ENCODE results near the gene HDAC4.
"Not testable (repeated sequence)": the region's sequence is repeated elsewhere in the genome, so short reads cannot be mapped to it uniquely, and the experiment has no call there.

HDAC4 gene

GRCh38 chr2:239049421-239050251 lies 351.2 kb downstream of the HDAC4 start:
- no peak overlapping the region for H3K4me3 ChIP-seq (ENCODE audit: low read depth, low read length)
- DNase-seq (ENCODE audit: low read depth), result peak; percentile 12

GRCh38 chr2:239048736-239049135 lies 352.1 kb downstream of the HDAC4 start:
- DNase-seq (ENCODE audit: low read depth), result no peak
- no peak overlapping the region for H3K4me3 ChIP-seq (ENCODE audit: low read depth, low read length)

- DNase-seq (ENCODE audit: low read depth), result no peak
These were observed 353.0 kb downstream of the HDAC4 start for GRCh38 chr2:239047861-239048260.

GRCh38 chr2:239047420-239047819 lies 353.4 kb downstream of the HDAC4 start:
- DNase-seq (ENCODE audit: low read depth), result no peak
- no peak overlapping the region for H3K4me3 ChIP-seq (ENCODE audit: low read depth, low read length)

More at GRCh38 chr2:239047861-239048260, 353.0 kb downstream of the HDAC4 start:
- H3K4me3 ChIP-seq (ENCODE audit: low read depth, low read length), result no peak overlapping the region

- no peak for DNase-seq (ENCODE audit: low read depth)
- H3K4me3 ChIP-seq (ENCODE audit: low read depth, low read length), result no peak overlapping the region
These were observed 354.0 kb downstream of the HDAC4 start for GRCh38 chr2:239046822-239047221.

GRCh38 chr2:239044336-239044735 lies 356.5 kb downstream of the HDAC4 start:
- no peak overlapping the region for H3K4me3 ChIP-seq (ENCODE audit: low read depth, low read length)
- DNase-seq (ENCODE audit: low read depth), result no peak

- H3K4me3 ChIP-seq (ENCODE audit: low read depth, low read length), result no peak overlapping the region
- no peak for DNase-seq (ENCODE audit: low read depth)
These were observed 357.5 kb downstream of the HDAC4 start for GRCh38 chr2:239043326-239043725.

- DNase-seq (ENCODE audit: low read depth), result no peak
- no peak overlapping the region for H3K4me3 ChIP-seq (ENCODE audit: low read depth, low read length)
These were observed 358.1 kb downstream of the HDAC4 start for GRCh38 chr2:239042551-239043320.

GRCh38 chr2:239042046-239042445 lies 358.8 kb downstream of the HDAC4 start:
- DNase-seq (ENCODE audit: low read depth), result no peak
- no peak overlapping the region for H3K4me3 ChIP-seq (ENCODE audit: low read depth, low read length)

- no peak for DNase-seq (ENCODE audit: low read depth)
- H3K4me3 ChIP-seq (ENCODE audit: low read depth, low read length), result no peak overlapping the region
These were observed 359.8 kb downstream of the HDAC4 start for GRCh38 chr2:239041062-239041461.

- DNase-seq (ENCODE audit: low read depth), result no peak
- no peak overlapping the region for H3K4me3 ChIP-seq (ENCODE audit: low read depth, low read length)
These were observed 360.6 kb downstream of the HDAC4 start for GRCh38 chr2:239040152-239040761.

- no peak overlapping the region for H3K4me3 ChIP-seq (ENCODE audit: low read depth, low read length)
- no peak for DNase-seq (ENCODE audit: low read depth)
These were observed 361.4 kb downstream of the HDAC4 start for GRCh38 chr2:239039479-239039861.

GRCh38 chr2:239038773-239039478 lies 361.9 kb downstream of the HDAC4 start:
- DNase-seq (ENCODE audit: low read depth), result no peak
- no peak overlapping the region for H3K4me3 ChIP-seq (ENCODE audit: low read depth, low read length)

- DNase-seq (ENCODE audit: low read depth); H3K4me3 ChIP-seq (ENCODE audit: low read depth, low read length): not testable (repeated sequence)
These were observed 362.5 kb downstream of the HDAC4 start for GRCh38 chr2:239038284-239038683.

- DNase-seq (ENCODE audit: low read depth), result no peak
- no peak overlapping the region for H3K4me3 ChIP-seq (ENCODE audit: low read depth, low read length)
These were observed 363.3 kb downstream of the HDAC4 start for GRCh38 chr2:239037559-239037910.

GRCh38 chr2:239036819-239037558 lies 363.8 kb downstream of the HDAC4 start:
- DNase-seq (ENCODE audit: low read depth), result no peak
- H3K4me3 ChIP-seq (ENCODE audit: low read depth, low read length), result no peak overlapping the region

GRCh38 chr2:239035997-239036731 lies 364.7 kb downstream of the HDAC4 start:
- no peak for DNase-seq (ENCODE audit: low read depth)
- H3K4me3 ChIP-seq (ENCODE audit: low read depth, low read length), result no peak overlapping the region

- DNase-seq (ENCODE audit: low read depth), result no peak
- H3K4me3 ChIP-seq (ENCODE audit: low read depth, low read length), result no peak overlapping the region
These were observed 365.4 kb downstream of the HDAC4 start for GRCh38 chr2:239035361-239035814.

Data from skeletal muscle cell (primary cell).